ENCODE results near the gene CST6. TPM values are rescaled to one million over a fixed set of nuclear protein-coding genes. Genes with fewer than 3 reads are reported as not detected.
A peak's percentile ranks its signal among the peaks of the same experiment; 100 is the strongest.

CST6 gene
- total RNA-seq, 1 experiment from 2014 or later, result not detected

DNA sequence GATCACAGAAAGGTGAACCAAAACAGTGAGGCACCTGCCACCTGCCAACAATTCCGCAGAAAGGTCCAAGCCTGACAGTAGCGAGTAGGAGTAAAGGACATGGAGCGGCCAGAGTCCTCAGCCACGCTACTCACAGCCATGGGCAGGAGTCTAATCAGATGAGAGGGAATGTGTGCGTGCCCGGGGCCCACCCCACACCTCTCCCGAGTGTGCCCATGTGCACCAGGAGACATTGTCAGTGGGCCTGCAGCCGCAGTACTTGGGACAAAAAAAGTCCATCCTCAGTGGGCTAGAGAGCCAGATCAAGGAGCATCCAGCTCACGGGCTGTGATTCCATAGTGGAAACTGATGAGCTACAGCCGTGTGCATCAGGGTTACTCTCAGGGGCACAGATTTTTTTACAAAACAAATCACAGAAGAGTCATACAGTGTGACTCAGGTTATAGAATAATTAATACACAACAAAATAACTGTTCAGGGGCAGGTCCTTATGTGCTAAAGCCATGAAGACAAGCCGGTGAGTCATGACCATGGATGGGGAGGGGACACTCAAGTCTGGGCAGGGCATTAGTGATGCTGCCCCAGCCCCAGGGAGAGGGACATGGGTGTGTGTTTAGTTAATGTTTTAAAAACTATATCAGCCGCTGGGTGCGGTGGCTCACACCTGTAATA is 38.2 kb upstream of the CST6 start:
- Mint-ChIP-seq H3K9me3 (ENCODE audit: unreplicated experiment) (no peaks in the 10 kb centered on the region), H3K4me1 (ENCODE audit: insufficient read depth, unreplicated experiment) (peaks cover 18% of the 10 kb centered on the region), H3K27ac (ENCODE audit: low read depth, unreplicated experiment) (peak overlapping the region; percentile 35), H3K27me3 (ENCODE audit: insufficient read depth, unreplicated experiment) (no peaks in the 10 kb centered on the region), H3K4me3 (ENCODE audit: unreplicated experiment) (no peak overlapping the region), H3K36me3 (ENCODE audit: insufficient read depth, unreplicated experiment) (peaks cover 52% of the 10 kb centered on the region)
- ChIA-PET CTCF (interaction anchor here (0.6 to 5.6 kb wide), 5 partner anchors 19 to 204 kb away, joined by 3 to 27 read pairs (median 4); partner anchors contain the start of genes CCDC85B and FIBP), POLR2A (interaction anchor here (0.6 to 0.9 kb wide), 2 partner anchors 13 to 75 kb away, joined by 3 to 4 read pairs; no protein-coding TSS in a partner anchor)
- TF ChIP-seq, protein P1, sequence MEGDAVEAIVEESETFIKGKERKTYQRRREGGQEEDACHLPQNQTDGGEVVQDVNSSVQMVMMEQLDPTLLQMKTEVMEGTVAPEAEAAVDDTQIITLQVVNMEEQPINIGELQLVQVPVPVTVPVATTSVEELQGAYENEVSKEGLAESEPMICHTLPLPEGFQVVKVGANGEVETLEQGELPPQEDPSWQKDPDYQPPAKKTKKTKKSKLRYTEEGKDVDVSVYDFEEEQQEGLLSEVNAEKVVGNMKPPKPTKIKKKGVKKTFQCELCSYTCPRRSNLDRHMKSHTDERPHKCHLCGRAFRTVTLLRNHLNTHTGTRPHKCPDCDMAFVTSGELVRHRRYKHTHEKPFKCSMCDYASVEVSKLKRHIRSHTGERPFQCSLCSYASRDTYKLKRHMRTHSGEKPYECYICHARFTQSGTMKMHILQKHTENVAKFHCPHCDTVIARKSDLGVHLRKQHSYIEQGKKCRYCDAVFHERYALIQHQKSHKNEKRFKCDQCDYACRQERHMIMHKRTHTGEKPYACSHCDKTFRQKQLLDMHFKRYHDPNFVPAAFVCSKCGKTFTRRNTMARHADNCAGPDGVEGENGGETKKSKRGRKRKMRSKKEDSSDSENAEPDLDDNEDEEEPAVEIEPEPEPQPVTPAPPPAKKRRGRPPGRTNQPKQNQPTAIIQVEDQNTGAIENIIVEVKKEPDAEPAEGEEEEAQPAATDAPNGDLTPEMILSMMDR (IDR thresholded peaks at IDR 0.05; ENCODE audit: unreplicated experiment), result no peak
- intact Hi-C loops (cut with micrococcal nuclease), result no loop called here
- peak; percentile 50 for DNase-seq (ENCODE audit: unreplicated experiment)
- BruUV-seq (replicated peaks), result no TSS peak

DNA sequence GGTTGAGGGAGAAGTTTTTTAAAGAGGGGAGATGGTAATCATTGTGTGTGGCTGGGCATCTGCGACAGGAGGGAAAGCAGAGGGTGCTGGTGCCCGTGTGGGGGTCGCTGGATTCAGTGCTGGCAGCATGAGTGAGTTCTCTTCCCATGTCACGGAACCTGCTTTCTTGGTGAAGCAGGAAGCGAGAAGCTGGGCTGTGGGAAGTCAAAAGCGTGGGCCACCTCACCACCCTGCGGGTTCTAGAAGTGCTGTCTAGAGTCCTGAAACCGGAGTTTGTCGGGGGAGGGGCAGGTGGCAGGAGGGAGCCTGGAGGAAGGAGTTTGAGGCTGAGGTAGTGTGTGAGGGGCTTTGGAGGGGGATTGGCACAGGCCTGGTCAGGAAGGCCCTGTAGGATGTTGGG is 36.0 kb upstream of the CST6 start:
- Mint-ChIP-seq H3K9me3 (ENCODE audit: unreplicated experiment) (no peaks in the 10 kb centered on the region), H3K27ac (ENCODE audit: low read depth, unreplicated experiment) (no peak overlapping the region), H3K4me3 (ENCODE audit: unreplicated experiment) (no peak overlapping the region), H3K27me3 (ENCODE audit: insufficient read depth, unreplicated experiment) (no peaks in the 10 kb centered on the region), H3K36me3 (ENCODE audit: insufficient read depth, unreplicated experiment) (peaks cover 55% of the 10 kb centered on the region), H3K4me1 (ENCODE audit: insufficient read depth, unreplicated experiment) (peaks cover 8% of the 10 kb centered on the region)
- no TSS peak for BruUV-seq (replicated peaks)
- TF ChIP-seq, protein P1 (IDR thresholded peaks at IDR 0.05; ENCODE audit: unreplicated experiment), result no peak
- intact Hi-C loops (cut with micrococcal nuclease), result no loop called here
- DNase-seq (ENCODE audit: unreplicated experiment), result no peak
- POLR2A ChIA-PET, result interaction anchor here (0.7 kb wide), 1 partner anchor 22 kb away, joined by 4 read pairs; no protein-coding TSS in a partner anchor
- CTCF ChIA-PET, result interaction anchor here (0.7 to 3.5 kb wide), 4 partner anchors 14 to 91 kb away, joined by 3 to 20 read pairs (median 4); no protein-coding TSS in a partner anchor

DNA sequence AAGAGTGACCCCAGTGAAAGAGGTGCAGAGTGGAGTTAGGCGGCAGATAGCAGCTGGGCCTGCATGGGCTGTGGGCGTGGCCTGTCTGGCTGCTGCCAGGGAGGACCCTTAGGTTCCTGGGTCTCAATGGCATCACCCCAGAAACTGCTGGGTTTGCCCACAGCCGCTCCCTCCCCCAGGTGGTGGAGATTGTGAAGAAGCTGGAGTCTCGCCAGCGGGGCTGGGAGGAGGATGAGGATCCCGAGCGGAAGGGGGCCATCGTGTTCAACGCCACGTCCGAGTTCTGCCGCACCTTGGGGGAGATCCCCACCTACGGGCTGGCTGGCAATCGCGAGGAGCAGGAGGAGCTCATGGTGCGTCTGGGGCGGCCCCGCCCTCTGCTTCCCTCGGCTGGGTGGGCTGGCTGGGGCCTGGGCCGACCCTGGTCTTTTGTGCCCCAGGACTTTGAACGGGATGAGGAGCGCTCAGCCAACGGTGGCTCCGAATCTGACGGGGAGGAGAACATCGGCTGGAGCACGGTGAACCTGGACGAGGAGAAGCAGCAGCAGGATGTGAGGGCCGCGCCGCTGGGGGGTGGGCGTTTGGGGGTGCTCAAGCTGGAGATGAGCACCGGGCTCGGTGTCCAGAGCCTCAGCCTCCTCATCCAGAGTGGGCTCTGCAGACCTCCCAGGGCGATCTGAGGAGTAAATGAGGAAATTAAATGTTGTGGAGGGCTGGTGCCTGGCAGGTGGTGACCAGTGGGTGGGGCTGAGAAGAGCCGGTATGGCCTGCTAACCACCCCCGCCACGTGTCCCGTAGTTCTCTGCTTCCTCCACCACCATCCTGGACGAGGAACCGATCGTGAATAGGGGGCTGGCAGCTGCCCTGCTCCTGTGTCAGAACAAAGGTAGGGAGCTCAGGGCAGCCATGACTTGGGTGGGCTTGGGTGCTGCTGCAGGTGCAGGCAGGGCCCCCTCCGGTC is 35.3 kb upstream of the CST6 start:
- BruUV-seq (replicated peaks), result no TSS peak
- Mint-ChIP-seq H3K4me1 (ENCODE audit: insufficient read depth, unreplicated experiment) (peaks cover 8% of the 10 kb centered on the region), H3K4me3 (ENCODE audit: unreplicated experiment) (no peak overlapping the region), H3K27ac (ENCODE audit: low read depth, unreplicated experiment) (no peak overlapping the region), H3K36me3 (ENCODE audit: insufficient read depth, unreplicated experiment) (peaks cover 55% of the 10 kb centered on the region), H3K27me3 (ENCODE audit: insufficient read depth, unreplicated experiment) (no peaks in the 10 kb centered on the region), H3K9me3 (ENCODE audit: unreplicated experiment) (no peaks in the 10 kb centered on the region)
- intact Hi-C loops (cut with micrococcal nuclease), result no loop called here
- POLR2A ChIA-PET, result interaction anchor here (0.7 kb wide), 2 partner anchors 21 to 314 kb away, joined by 3 to 4 read pairs; no protein-coding TSS in a partner anchor
- CTCF ChIA-PET, result interaction anchor here (0.9 to 3.5 kb wide), 2 partner anchors 21 to 92 kb away, joined by 3 to 20 read pairs; no protein-coding TSS in a partner anchor
- TF ChIP-seq, protein P1 (IDR thresholded peaks at IDR 0.05; ENCODE audit: unreplicated experiment), result no peak
- DNase-seq (ENCODE audit: unreplicated experiment), result no peak
